GM12865 (cell line): ENCODE data around the gene HFE.

ENCODE experiments used
- DNase-seq: peaks from one replicate; pipeline ENCODE4 v3.0.0; 2010; ENCODE audit warnings: low read depth
- H3K4me3 ChIP-seq: 2 replicates; pipeline ENCODE4 v1.5.1; 2011; ENCODE audit warnings: mild to moderate bottlenecking, low read depth, low read length, control low read depth
- CTCF ChIP-seq: IDR thresholded peaks from 2 replicates; pipeline ENCODE4 v1.5.1; 2011; ENCODE audit warnings: low read length, control low read depth, low read depth, inconsistent platforms; ENCODE audit not compliant: insufficient read depth; ENCODE audit errors: missing control alignments

Gene HFE

DNA sequence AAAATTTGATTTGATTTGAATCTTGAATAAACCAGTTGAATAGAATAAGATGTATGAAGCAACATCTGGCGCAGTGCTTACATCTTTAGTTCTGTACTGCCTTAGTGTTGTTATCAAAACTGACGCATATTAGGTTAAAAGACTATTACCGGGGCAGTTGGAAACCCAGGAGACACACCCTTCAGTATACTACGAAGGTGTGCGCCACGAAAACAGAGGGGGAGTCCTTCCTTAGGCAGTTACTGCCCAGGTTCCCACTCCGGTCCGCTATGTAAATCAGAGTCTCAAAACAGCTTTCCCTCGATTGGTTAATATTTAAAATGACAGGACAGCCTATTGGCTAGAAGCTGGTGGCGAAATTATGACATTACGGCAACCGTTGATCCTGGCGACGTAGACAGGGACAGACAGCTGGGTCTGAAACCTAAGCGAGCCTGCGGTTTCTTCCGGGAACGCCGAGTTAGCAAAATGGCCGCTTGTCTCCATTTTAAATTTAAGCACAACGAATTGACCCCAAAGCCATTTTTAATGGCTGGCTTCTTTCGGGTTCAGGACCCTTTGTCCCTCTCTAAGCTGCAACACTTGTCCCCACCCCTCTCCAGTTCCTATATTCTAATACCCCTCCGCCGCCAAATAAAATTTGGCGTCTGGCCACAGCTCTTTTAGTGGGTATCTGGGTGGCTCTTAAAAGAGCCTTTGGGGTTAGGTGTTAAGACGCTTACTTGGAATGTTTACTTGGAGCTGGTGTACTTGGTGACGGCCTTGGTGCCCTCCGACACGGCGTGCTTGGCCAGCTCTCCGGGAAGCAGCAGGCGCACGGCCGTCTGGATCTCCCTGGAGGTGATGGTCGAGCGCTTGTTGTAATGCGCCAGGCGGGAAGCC, 35.8 kb downstream of the HFE start:
- no peak for TF ChIP-seq CTCF
- DNase-seq, result peak; percentile 99
- peak overlapping the region; percentile 73 for H3K4me3 ChIP-seq

GRCh38 chr6:26123675-26123946, 36.4 kb downstream of the HFE start:
- TF ChIP-seq CTCF, result no peak
- H3K4me3 ChIP-seq, result peak overlapping the region; percentile 73
- DNase-seq, result peak; percentile 98

DNA sequence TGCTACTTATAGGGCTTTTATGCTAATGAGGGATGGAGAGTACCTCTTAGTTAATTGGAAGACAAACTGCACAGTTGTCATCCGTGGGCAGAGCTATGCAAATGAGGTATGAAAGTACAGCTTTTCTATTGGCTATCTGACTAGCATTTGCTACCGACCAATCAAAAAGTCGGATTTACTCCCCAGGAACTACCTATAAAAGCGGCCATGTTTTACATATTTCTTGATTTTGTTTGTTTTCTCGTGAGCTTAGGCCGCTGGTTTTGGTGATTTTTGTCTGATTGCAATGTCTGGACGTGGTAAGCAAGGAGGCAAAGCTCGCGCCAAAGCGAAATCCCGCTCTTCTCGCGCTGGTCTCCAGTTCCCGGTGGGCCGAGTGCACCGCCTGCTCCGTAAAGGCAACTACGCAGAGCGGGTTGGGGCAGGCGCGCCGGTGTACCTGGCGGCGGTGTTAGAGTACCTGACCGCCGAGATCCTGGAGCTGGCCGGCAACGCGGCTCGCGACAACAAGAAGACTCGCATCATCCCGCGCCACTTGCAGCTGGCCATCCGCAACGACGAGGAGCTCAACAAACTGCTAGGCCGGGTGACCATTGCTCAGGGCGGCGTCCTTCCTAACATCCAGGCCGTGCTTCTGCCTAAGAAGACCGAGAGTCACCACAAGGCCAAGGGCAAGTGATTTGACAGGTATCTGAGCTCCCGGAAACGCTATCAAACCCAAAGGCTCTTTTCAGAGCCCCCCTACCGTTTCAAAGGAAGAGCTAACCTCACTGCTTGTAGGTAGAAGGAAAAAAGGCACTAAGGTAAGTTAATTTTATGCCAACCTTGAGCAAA, 36.9 kb downstream of the HFE start:
- peak overlapping the region; percentile 90 for H3K4me3 ChIP-seq
- no peak for TF ChIP-seq CTCF
- DNase-seq, result no peak

DNA sequence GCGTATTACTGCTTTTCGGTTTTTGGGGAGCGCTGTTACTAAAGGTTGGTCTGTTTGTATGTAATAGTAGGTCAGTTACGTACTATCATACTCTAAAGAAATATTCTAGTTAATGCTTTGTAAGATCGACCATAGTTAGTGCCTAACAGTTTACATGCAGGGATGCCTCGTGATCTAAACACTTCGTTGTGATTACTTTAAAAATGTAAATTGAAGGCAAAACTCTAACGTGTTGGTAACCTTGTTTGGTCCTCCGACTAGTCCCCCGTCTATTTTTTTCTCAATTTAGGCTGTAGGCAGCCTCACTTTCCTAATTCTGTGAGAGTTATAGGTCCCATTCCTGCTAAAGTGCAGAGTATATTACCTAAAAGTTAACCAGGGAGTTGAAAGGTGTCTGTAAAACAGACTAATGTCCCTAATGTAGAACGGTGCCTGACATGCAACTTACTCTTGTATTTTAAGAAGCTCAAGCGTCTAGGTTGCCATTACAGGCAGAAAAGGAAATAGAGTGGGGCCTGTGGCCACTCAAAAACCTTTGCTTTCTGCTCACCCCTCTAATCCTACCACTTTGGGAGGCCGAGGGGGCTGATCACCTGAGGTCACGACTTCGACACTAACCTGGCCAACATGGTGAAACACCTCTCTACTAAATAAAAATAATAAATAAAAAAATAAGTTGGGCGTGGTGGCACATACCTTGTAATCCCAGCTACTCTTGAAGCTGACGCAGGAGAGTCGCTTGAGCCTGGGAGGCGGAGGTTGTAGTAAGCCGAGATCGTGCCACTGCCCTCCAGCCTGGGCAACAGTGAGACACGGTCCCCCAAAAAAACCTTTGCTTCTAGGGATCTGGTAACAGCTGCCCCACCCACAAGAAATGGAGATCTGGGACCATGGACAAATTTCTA, 37.8 kb downstream of the HFE start:
- no peak for TF ChIP-seq CTCF
- DNase-seq, result peak; percentile 51
- H3K4me3 ChIP-seq, result peak overlapping the region; percentile 90

DNA sequence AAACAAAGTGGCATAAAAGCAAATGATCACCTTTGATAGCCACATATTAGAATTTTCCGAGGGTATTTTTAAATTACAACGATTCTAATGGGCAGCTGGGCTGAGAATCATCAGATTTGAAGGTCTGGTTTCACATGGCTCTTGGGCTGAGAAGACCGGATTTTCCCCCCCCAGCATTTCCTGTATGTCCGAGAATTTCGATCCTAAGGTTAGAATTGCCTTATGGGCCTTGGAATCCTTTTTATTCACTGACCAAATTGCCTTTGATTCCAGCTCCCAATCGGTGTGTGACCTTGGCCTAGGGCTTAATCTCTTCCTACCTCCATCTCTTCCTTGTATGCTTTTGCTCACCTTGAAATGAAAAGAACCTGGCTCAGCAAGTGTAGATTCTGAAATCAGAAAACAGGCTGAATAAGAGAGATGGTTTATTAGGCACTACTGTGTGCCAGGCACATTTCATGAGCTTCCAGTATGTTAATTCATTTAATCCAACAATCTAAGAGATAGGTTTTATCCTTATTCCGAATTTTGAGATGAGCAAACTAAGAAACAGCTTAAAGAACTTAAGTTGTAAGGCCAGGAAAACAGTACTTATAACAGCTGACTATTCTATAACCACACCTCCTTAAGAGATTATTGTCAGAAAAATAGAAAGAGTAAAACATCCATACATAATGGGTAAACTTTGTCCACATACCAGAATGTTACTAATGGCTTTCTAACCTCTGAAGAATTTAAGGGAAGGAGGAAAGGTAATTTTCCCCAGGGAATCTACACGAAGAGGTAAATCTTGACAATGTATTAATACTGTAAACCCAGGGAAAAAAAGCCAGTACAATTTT, 39.4 kb downstream of the HFE start:
- peak overlapping the region; percentile 90 for H3K4me3 ChIP-seq
- no peak for TF ChIP-seq CTCF
- DNase-seq, result peak; percentile 46
